HCT116 (cell line): ENCODE data around the gene PLPP7. TPM values are rescaled to one million over a fixed set of nuclear protein-coding genes. Genes with fewer than 3 reads are reported as not detected.

Source experiments
- ATAC-seq: fragments of 200-7000 bp; cut with Tn5 transposase; 2 replicates; pipeline ENCODE4 v1.9.1; 2020; ENCODE audit warnings: mild to moderate bottlenecking, moderate library complexity
- BruUV-seq: library from RNA; stranded (reverse); fragments of 400-500 nt; replicated peaks from 2 replicates; lab custom pipeline; 2021; lab: Mats Ljungman, UMichigan
- CTCF ChIA-PET: fragments of 300-600 bp; sonication (Branson Sonifier 250); formaldehyde crosslinking; loops from one replicate; lab custom pipeline; 2021; ENCODE audit warnings: antibody characterized with exemption; lab: Charles Lee
- POLR2A ChIA-PET: fragments of 300-600, 350-600 bp; sonication (Branson Sonifier 250); formaldehyde crosslinking; loops from one replicate; lab custom pipeline; 2021; ENCODE audit warnings: antibody characterized with exemption; lab: Charles Lee
- RAD21 ChIA-PET, 2 experiments: fragments of 300-600 bp; sonication (Branson Sonifier 250); formaldehyde crosslinking; loops; one replicate each; lab custom pipeline; 2023; ENCODE audit warnings: low total read pairs in 2 of 2; ENCODE audit not compliant: uncharacterized antibody in 2 of 2, unreplicated experiment in 2 of 2, low non-redundant PET in 1 of 2; lab: Charles Lee
- DNase-seq: peaks from one replicate; pipeline ENCODE4 v3.0.0-alpha.2; 2010; ENCODE audit warnings: low read depth, low spot score
- H2AFZ ChIP-seq: fragments of 200-600 bp; shearing (Covaris generic), sonication (generic); 2 replicates; pipeline ENCODE4 v1.6.1; 2017; ENCODE audit warnings: low read depth, mixed run types, mixed read lengths, antibody characterized with exemption, low read length; ENCODE audit not compliant: poor library complexity, severe bottlenecking
- H3K27ac ChIP-seq: 2 replicates; pipeline ENCODE4 v1.5.1; 2012; ENCODE audit warnings: low read depth, low read length
- H3K27me3 ChIP-seq: fragments of 200-600 bp; sonication (generic); 2 replicates; pipeline ENCODE4 v1.6.1; 2016; ENCODE audit warnings: mixed run types, low read length, mixed read lengths; ENCODE audit not compliant: insufficient read depth
- H3K36me3 ChIP-seq, 2 experiments: fragments of 200-500 bp in 1 of 2; fragments of 200-600 bp in 1 of 2; sonication (Bioruptor generic) in 1 of 2; sonication (generic) in 1 of 2; 2 replicates each; pipeline versions ENCODE4 v1.5.1 to v1.6.1; 2014 to 2016; ENCODE audit warnings: low read length in 2 of 2, inconsistent platforms in 1 of 2, mixed read lengths in 1 of 2, mixed run types in 1 of 2; ENCODE audit not compliant: insufficient read depth in 2 of 2, control insufficient read depth in 1 of 2
- H3K4me1 ChIP-seq, 2 experiments: fragments of 200-600 bp in 1 of 2; sonication (generic) in 1 of 2; 2 replicates each; pipeline versions ENCODE4 v1.5.1 to v1.6.1; 2012 to 2017; ENCODE audit warnings: low read length in 2 of 2, inconsistent platforms in 1 of 2, mild to moderate bottlenecking in 1 of 2, mixed read lengths in 1 of 2, mixed run types in 1 of 2, moderate library complexity in 1 of 2; ENCODE audit not compliant: insufficient read depth in 2 of 2, control insufficient read depth in 1 of 2
- H3K4me2 ChIP-seq: fragments of 200-600 bp; sonication (generic); 2 replicates; pipeline ENCODE4 v1.6.1; 2017; ENCODE audit warnings: mixed run types, low read length, mixed read lengths
- H3K4me3 ChIP-seq, 2 experiments: fragments of 200-600 bp in 1 of 2; sonication (generic) in 1 of 2; replicated peaks in 1 of 2; 2 replicates each; pipeline ENCODE4 v1.5.1; 2011 to 2016; ENCODE audit warnings: low read length in 2 of 2, control low read depth in 1 of 2, low read depth in 1 of 2, mild to moderate bottlenecking in 1 of 2, mixed read lengths in 1 of 2, mixed run types in 1 of 2
- H3K79me2 ChIP-seq: fragments of 200-600 bp; sonication (generic); 2 replicates; pipeline ENCODE4 v1.6.1; 2017; ENCODE audit warnings: mild to moderate bottlenecking, mixed run types, low read length, moderate library complexity, mixed read lengths; ENCODE audit not compliant: insufficient read depth
- H3K9ac ChIP-seq: fragments of 200-600 bp; sonication (generic); 2 replicates; pipeline ENCODE4 v1.6.1; 2016; ENCODE audit warnings: low read length, mixed read lengths
- H3K9me2 ChIP-seq: fragments of 200-600 bp; sonication (generic), shearing (Covaris generic); 2 replicates; pipeline ENCODE4 v1.6.1; 2017; ENCODE audit warnings: mixed run types, mild to moderate bottlenecking, moderate library complexity; ENCODE audit not compliant: insufficient read depth
- H3K9me3 ChIP-seq, 2 experiments: fragments of 200-500 bp in 1 of 2; fragments of 200-600 bp in 1 of 2; sonication (Bioruptor generic) in 1 of 2; sonication (generic) in 1 of 2; 2 replicates each; pipeline ENCODE4 v1.6.1; 2014 to 2017; ENCODE audit warnings: low read length in 2 of 2, mixed read lengths in 2 of 2, inconsistent platforms in 1 of 2, low read depth in 1 of 2, mild to moderate bottlenecking in 1 of 2, mixed run types in 1 of 2, moderate library complexity in 1 of 2; ENCODE audit not compliant: control insufficient read depth in 1 of 2, insufficient read depth in 1 of 2
- H4K20me1 ChIP-seq: fragments of 200-600 bp; sonication (generic), shearing (Covaris generic); 2 replicates; pipeline ENCODE4 v1.6.1; 2017; ENCODE audit warnings: mixed run types, mild to moderate bottlenecking, moderate library complexity; ENCODE audit not compliant: insufficient read depth
- CEBPB ChIP-seq: IDR thresholded peaks from 2 replicates; pipeline ENCODE4 v1.6.1; 2012; ENCODE audit warnings: low read depth
- EGR1 ChIP-seq: IDR thresholded peaks from 2 replicates; pipeline ENCODE4 v1.6.1; 2012; ENCODE audit warnings: low read depth
- ELF1 ChIP-seq: IDR thresholded peaks from 2 replicates; pipeline ENCODE4 v1.6.1; 2012; ENCODE audit warnings: low read depth, borderline replicate concordance
- EZH2 ChIP-seq: fragments of 200-600 bp; sonication (generic); IDR thresholded peaks from 2 replicates; pipeline ENCODE4 v1.6.1; 2017; ENCODE audit warnings: antibody characterized with exemption, mixed run types
- EZH2phosphoT487 ChIP-seq: fragments of 200-600 bp; IDR thresholded peaks from 2 replicates; pipeline ENCODE4 v1.6.1; 2018; ENCODE audit warnings: antibody characterized with exemption, borderline replicate concordance
- FOSL1 ChIP-seq: IDR thresholded peaks from 2 replicates; pipeline ENCODE4 v1.6.1; 2012; ENCODE audit warnings: low read depth
- POLR2A ChIP-seq: IDR thresholded peaks from 2 replicates; pipeline ENCODE4 v1.7.0; 2011; ENCODE audit warnings: borderline replicate concordance; ENCODE audit not compliant: insufficient read depth, insufficient read length; ENCODE audit errors: extremely low read depth
- POLR2AphosphoS5 ChIP-seq: IDR thresholded peaks from 2 replicates; pipeline ENCODE4 v1.6.1; 2011; ENCODE audit warnings: mild to moderate bottlenecking, low read depth, low read length, moderate library complexity
- RAD21 ChIP-seq: IDR thresholded peaks from 2 replicates; pipeline ENCODE4 v1.6.1; 2012; ENCODE audit warnings: low read depth, mild to moderate bottlenecking
- SP1 ChIP-seq: IDR thresholded peaks from 2 replicates; pipeline ENCODE4 v1.6.1; 2012; ENCODE audit warnings: low read depth
- SRF ChIP-seq: IDR thresholded peaks from 2 replicates; pipeline ENCODE4 v1.6.1; 2012; ENCODE audit warnings: low read depth
- TCF7L2 ChIP-seq: IDR thresholded peaks from 2 replicates; pipeline ENCODE4 v1.7.0; 2011; ENCODE audit warnings: borderline replicate concordance, inconsistent platforms; ENCODE audit not compliant: insufficient read depth, insufficient read length; ENCODE audit errors: extremely low read depth
- YY1 ChIP-seq: IDR thresholded peaks from 2 replicates; pipeline ENCODE4 v1.6.1; 2011; ENCODE audit warnings: low read length, low read depth, moderate library complexity, mild to moderate bottlenecking; ENCODE audit not compliant: insufficient replicate concordance; ENCODE audit errors: extremely low read depth
- ZNF274 ChIP-seq: fragments of 200-500 bp; sonication (Bioruptor generic); IDR thresholded peaks from 2 replicates; pipeline ENCODE4 v1.6.1; 2014; ENCODE audit warnings: mild to moderate bottlenecking, low read depth, low read length, inconsistent platforms
- intact Hi-C: fragments of 100-400 bp; cut with micrococcal nuclease; formaldehyde crosslinking; loops from 2 replicates; pipeline ENCODE4 v1.10.0; 2022
- total RNA-seq: library from RNA; stranded (reverse); gene quantifications from one replicate; pipeline ENCODE4 v1.2.1, GENCODE V29; 2021; ENCODE audit not compliant: unreplicated experiment
- TF ChIP-seq, protein P1 (sequence below): IDR thresholded peaks from 2 replicates; pipeline ENCODE4 v1.6.1; 2012; ENCODE audit warnings: low read depth
- TF ChIP-seq, protein P2 (sequence below): IDR thresholded peaks from 2 replicates; pipeline ENCODE4 v1.6.1; 2012
- TF ChIP-seq, protein P3 (sequence below), 3 experiments: fragments of 200-600 bp in 1 of 3; sonication (generic) in 1 of 3; IDR thresholded peaks in 2 of 3; conservative IDR thresholded peaks in 1 of 3; 2 replicates each; pipeline ENCODE4 v1.5.1; 2012 to 2017; ENCODE audit warnings: low read depth in 2 of 3, low read length in 2 of 3, antibody characterized with exemption in 1 of 3, borderline replicate concordance in 1 of 3, control low read depth in 1 of 3, mild to moderate bottlenecking in 1 of 3, mixed read lengths in 1 of 3, mixed run types in 1 of 3, moderate library complexity in 1 of 3; ENCODE audit not compliant: insufficient read depth in 1 of 3
- TF ChIP-seq, protein P4 (sequence below): IDR thresholded peaks from 2 replicates; pipeline ENCODE4 v1.6.1; 2011; ENCODE audit warnings: mild to moderate bottlenecking, low read length, moderate library complexity; ENCODE audit not compliant: insufficient replicate concordance; ENCODE audit errors: extremely low read depth
- TF ChIP-seq, protein P5 (sequence below): IDR thresholded peaks from 2 replicates; pipeline ENCODE4 v1.6.1; 2012

Gene PLPP7
- total RNA-seq, 1 experiment from 2014 or later = 0.37 TPM

DNA sequence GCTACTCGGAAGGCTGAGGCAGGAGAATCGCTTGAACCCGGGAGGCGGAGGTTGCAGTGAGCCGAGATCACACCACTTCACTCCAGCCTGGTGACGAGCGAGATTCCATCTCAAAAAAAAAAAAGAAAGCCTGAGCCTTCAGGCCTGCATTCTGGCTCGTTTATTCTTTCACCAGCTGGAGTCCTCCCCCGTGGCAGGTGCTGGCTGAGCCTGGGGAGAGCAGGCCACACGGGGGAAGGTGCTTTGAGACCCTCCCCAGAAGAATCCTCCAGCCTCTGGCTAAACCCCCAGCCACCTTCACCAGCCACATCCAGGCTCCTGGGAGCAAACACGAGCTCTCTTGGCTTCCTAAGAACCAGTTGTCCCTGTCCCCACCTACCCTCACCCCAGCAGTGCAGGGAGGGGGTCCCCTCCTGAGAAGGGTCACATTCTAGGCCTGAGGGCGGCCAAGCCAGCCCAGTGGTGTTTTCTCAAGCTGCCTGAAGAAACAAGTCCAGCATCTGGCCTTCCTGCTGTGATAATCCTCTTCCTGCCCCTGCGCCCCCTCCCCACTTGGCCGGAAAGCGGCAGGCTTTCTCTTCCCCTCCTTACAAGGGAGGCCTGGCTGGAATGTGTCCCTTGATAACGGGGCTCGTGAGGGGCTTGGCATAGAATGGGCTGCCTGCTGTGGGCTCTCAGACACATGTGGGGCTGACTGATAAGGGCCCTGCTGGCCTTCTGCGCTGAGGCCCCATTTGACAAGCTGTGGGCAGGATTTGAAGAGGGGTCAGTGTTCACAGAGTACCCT is 41.5 kb downstream of the PLPP7 start:
- DNase-seq = no peak
- no peaks in the 10 kb centered on the region for H3K9me2 ChIP-seq
- no peak for TF ChIP-seq ZNF274
- TF ChIP-seq, protein P1, sequence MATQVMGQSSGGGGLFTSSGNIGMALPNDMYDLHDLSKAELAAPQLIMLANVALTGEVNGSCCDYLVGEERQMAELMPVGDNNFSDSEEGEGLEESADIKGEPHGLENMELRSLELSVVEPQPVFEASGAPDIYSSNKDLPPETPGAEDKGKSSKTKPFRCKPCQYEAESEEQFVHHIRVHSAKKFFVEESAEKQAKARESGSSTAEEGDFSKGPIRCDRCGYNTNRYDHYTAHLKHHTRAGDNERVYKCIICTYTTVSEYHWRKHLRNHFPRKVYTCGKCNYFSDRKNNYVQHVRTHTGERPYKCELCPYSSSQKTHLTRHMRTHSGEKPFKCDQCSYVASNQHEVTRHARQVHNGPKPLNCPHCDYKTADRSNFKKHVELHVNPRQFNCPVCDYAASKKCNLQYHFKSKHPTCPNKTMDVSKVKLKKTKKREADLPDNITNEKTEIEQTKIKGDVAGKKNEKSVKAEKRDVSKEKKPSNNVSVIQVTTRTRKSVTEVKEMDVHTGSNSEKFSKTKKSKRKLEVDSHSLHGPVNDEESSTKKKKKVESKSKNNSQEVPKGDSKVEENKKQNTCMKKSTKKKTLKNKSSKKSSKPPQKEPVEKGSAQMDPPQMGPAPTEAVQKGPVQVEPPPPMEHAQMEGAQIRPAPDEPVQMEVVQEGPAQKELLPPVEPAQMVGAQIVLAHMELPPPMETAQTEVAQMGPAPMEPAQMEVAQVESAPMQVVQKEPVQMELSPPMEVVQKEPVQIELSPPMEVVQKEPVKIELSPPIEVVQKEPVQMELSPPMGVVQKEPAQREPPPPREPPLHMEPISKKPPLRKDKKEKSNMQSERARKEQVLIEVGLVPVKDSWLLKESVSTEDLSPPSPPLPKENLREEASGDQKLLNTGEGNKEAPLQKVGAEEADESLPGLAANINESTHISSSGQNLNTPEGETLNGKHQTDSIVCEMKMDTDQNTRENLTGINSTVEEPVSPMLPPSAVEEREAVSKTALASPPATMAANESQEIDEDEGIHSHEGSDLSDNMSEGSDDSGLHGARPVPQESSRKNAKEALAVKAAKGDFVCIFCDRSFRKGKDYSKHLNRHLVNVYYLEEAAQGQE = no peak
- TF ChIP-seq YY1 = no peak
- TF ChIP-seq, protein P2, sequence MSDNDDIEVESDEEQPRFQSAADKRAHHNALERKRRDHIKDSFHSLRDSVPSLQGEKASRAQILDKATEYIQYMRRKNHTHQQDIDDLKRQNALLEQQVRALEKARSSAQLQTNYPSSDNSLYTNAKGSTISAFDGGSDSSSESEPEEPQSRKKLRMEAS = no peak
- no peak for TF ChIP-seq SRF
- TF ChIP-seq RAD21 = no peak
- no peak for TF ChIP-seq SP1
- TF ChIP-seq EZH2 = no peak
- TF ChIP-seq, protein P3, sequence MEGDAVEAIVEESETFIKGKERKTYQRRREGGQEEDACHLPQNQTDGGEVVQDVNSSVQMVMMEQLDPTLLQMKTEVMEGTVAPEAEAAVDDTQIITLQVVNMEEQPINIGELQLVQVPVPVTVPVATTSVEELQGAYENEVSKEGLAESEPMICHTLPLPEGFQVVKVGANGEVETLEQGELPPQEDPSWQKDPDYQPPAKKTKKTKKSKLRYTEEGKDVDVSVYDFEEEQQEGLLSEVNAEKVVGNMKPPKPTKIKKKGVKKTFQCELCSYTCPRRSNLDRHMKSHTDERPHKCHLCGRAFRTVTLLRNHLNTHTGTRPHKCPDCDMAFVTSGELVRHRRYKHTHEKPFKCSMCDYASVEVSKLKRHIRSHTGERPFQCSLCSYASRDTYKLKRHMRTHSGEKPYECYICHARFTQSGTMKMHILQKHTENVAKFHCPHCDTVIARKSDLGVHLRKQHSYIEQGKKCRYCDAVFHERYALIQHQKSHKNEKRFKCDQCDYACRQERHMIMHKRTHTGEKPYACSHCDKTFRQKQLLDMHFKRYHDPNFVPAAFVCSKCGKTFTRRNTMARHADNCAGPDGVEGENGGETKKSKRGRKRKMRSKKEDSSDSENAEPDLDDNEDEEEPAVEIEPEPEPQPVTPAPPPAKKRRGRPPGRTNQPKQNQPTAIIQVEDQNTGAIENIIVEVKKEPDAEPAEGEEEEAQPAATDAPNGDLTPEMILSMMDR (IDR thresholded peaks at IDR 0.05 in 2 of 3, conservative IDR thresholded peaks at IDR 0.05 in 1 of 3; ENCODE audit: borderline replicate concordance in 1 of 3, insufficient read depth in 1 of 3, low read depth in 2 of 3, low read length in 2 of 3) = no peak
- TF ChIP-seq, protein P4, sequence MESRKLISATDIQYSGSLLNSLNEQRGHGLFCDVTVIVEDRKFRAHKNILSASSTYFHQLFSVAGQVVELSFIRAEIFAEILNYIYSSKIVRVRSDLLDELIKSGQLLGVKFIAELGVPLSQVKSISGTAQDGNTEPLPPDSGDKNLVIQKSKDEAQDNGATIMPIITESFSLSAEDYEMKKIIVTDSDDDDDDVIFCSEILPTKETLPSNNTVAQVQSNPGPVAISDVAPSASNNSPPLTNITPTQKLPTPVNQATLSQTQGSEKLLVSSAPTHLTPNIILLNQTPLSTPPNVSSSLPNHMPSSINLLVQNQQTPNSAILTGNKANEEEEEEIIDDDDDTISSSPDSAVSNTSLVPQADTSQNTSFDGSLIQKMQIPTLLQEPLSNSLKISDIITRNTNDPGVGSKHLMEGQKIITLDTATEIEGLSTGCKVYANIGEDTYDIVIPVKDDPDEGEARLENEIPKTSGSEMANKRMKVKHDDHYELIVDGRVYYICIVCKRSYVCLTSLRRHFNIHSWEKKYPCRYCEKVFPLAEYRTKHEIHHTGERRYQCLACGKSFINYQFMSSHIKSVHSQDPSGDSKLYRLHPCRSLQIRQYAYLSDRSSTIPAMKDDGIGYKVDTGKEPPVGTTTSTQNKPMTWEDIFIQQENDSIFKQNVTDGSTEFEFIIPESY = no peak
- no peak for TF ChIP-seq TCF7L2
- TF ChIP-seq, protein P5, sequence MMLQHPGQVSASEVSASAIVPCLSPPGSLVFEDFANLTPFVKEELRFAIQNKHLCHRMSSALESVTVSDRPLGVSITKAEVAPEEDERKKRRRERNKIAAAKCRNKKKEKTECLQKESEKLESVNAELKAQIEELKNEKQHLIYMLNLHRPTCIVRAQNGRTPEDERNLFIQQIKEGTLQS = no peak
- no peak for TF ChIP-seq CEBPB
- no peak for TF ChIP-seq EGR1
- TF ChIP-seq FOSL1 = no peak
- TF ChIP-seq POLR2A = no peak
- TF ChIP-seq EZH2phosphoT487 = no peak
- no peak for TF ChIP-seq POLR2AphosphoS5
- TF ChIP-seq ELF1 = no peak
- TF ChIP-seq, all 23 proteins: peak for 0
- H3K4me1 ChIP-seq = peaks cover 5 to 27% of the 10 kb centered on the region in 2 experiments
- H3K4me2 ChIP-seq = no peak overlapping the region
- POLR2A ChIA-PET = no interaction called here
- H3K79me2 ChIP-seq = no peaks in the 10 kb centered on the region
- CTCF ChIA-PET = no interaction called here
- no peak for ATAC-seq
- no peak overlapping the region for H3K9ac ChIP-seq
- H3K27ac ChIP-seq = no peak overlapping the region
- no peaks in the 10 kb centered on the region for H3K9me3 ChIP-seq
- H2AFZ ChIP-seq = no peak overlapping the region
- H3K36me3 ChIP-seq = no peaks in the 10 kb centered on the region
- H4K20me1 ChIP-seq = no peaks in the 10 kb centered on the region
- RAD21 ChIA-PET = interaction anchor here in 1 of 2 experiments (0.7 kb wide), 1 partner anchor 7 kb away, joined by 5 read pairs; no protein-coding TSS in a partner anchor
- no peaks in the 10 kb centered on the region for H3K27me3 ChIP-seq
- H3K4me3 ChIP-seq = no peak overlapping the region
- BruUV-seq = no TSS peak
- intact Hi-C loops = no loop called here
